AG04450 (cell line): ENCODE data around the gene TMPRSS2. TPM values are rescaled to one million over a fixed set of nuclear protein-coding genes. Genes with fewer than 3 reads are reported as not detected.

ENCODE experiments used
- CTCF ChIA-PET: fragments of 300-600, 350-600 bp; formaldehyde crosslinking; extraction: SDS; loops from one replicate; lab custom pipeline; 2022; ENCODE audit warnings: antibody characterized with exemption, inconsistent platforms; lab: Charles Lee
- POLR2A ChIA-PET: fragments of 350-600 bp; formaldehyde crosslinking; extraction: SDS; loops from one replicate; lab custom pipeline; 2021; ENCODE audit warnings: antibody characterized with exemption, inconsistent platforms; lab: Yijun Ruan, JAX
- DNase-seq: peaks from one replicate; pipeline ENCODE4 v3.0.0-alpha.2; 2011; ENCODE audit warnings: low read depth, low spot score
- H3K27ac ChIP-seq: one replicate; pipeline ENCODE4 v1.5.1; 2012; ENCODE audit warnings: low read depth, low read length, control low read depth
- H3K27me3 ChIP-seq: one replicate; pipeline ENCODE4 v1.6.0; 2012; ENCODE audit warnings: low read length; ENCODE audit not compliant: control insufficient read depth, insufficient read depth
- H3K4me3 ChIP-seq: 2 replicates; pipeline ENCODE4 v1.5.1; 2011; ENCODE audit warnings: mild to moderate bottlenecking, low read depth, low read length, control low read depth
- H3K9me3 ChIP-seq: 2 replicates; pipeline ENCODE4 v1.5.1; 2012; ENCODE audit warnings: low read length; ENCODE audit not compliant: control insufficient read depth, insufficient read depth
- CTCF ChIP-seq: IDR thresholded peaks from 2 replicates; pipeline ENCODE4 v1.5.1; 2011; ENCODE audit warnings: low read depth, low read length, control low read depth, inconsistent platforms
- polyA plus RNA-seq: library from polyadenylated mRNA; depleted of rRNA; stranded (reverse); fragments of >200 nt; gene quantifications from 2 replicates; pipeline ENCODE4 v1.2.3, GENCODE V29; 2011

TMPRSS2 gene
- polyA plus RNA-seq, 1 experiment = not detected

GRCh38 chr21:41494242-41494641 is 13.7 kb downstream of the TMPRSS2 start:
- POLR2A ChIA-PET = no interaction called here
- no peak for TF ChIP-seq CTCF
- no peak for DNase-seq
- Histone ChIP-seq H3K27ac (no peak overlapping the region), H3K4me3 (no peak overlapping the region), H3K9me3 (no peaks in the 10 kb centered on the region), H3K27me3 (peaks cover 6% of the 10 kb centered on the region)
- CTCF ChIA-PET = no interaction called here

- POLR2A ChIA-PET = no interaction called here
- Histone ChIP-seq H3K27ac (no peak overlapping the region), H3K4me3 (no peak overlapping the region), H3K27me3 (peaks cover 3% of the 10 kb centered on the region), H3K9me3 (no peaks in the 10 kb centered on the region)
- CTCF ChIA-PET = interaction anchor here (0.6 kb wide), 1 partner anchor 26 kb away, joined by 3 read pairs; no protein-coding TSS in a partner anchor
- DNase-seq = no peak
- no peak for TF ChIP-seq CTCF
Measured at GRCh38 chr21:41491412-41491811, 16.5 kb downstream of the TMPRSS2 start.

GRCh38 chr21:41490330-41490729 is 17.6 kb downstream of the TMPRSS2 start:
- Histone ChIP-seq H3K4me3 (no peak overlapping the region), H3K9me3 (no peaks in the 10 kb centered on the region; the same call in 1 of the 2 replicates), H3K27me3 (peaks cover 3% of the 10 kb centered on the region), H3K27ac (no peak overlapping the region)
- TF ChIP-seq CTCF = no peak
- POLR2A ChIA-PET = no interaction called here
- no peak for DNase-seq
- CTCF ChIA-PET = no interaction called here

GRCh38 chr21:41489329-41489728 is 18.6 kb downstream of the TMPRSS2 start:
- Histone ChIP-seq H3K9me3 (no peaks in the 10 kb centered on the region; the same call in 1 of the 2 replicates), H3K27me3 (peaks cover 3% of the 10 kb centered on the region), H3K27ac (no peak overlapping the region), H3K4me3 (no peak overlapping the region)
- TF ChIP-seq CTCF = no peak
- DNase-seq = no peak
- POLR2A ChIA-PET = no interaction called here
- CTCF ChIA-PET = no interaction called here

- peaks cover 3% of the 10 kb centered on the region for H3K27me3 ChIP-seq
- no peak for TF ChIP-seq CTCF
- no peak overlapping the region for H3K27ac ChIP-seq
- H3K9me3 ChIP-seq = no peaks in the 10 kb centered on the region; the same call in 1 of the 2 replicates
- H3K4me3 ChIP-seq = no peak overlapping the region
- no peak for DNase-seq
- CTCF ChIA-PET = interaction anchor here (0.9 kb wide), 1 partner anchor 318 kb away, joined by 3 read pairs; no protein-coding TSS in a partner anchor
- POLR2A ChIA-PET = no interaction called here
Measured at GRCh38 chr21:41488080-41488479, 19.9 kb downstream of the TMPRSS2 start.
